Activated CD4-positive, alpha-beta T cell treated with anti-CD3 and anti-CD28 coated beads, Interleukin-2, amount 50 U/mL, for 16 hours (primary cell): ENCODE measurements around the gene ZNF775.

ENCODE experiments used
- DNase-seq: peaks from one replicate; pipeline ENCODE4 v3.0.0-alpha.2; 2020

The ZNF775 gene

GRCh38 chr7:150351587-150352194, 27.4 kb upstream of the ZNF775 start:
- no peak for DNase-seq

DNA sequence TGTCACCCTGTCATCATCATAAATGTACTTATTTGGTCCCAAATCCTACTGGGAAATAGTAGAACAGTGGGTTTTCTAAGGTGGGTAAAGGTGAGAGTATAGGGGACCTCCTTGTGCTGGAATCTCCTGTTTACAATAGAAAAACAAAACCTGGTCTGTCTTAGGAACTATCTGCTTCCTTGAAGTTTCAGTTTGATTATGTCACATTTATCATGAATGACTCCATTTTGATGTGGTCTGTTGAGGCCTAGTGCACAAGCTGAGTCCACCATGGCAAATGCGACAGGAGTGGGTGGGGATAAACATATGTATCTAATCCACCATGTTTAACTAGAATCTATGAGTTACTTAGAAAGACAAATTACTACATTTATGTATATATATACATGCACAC, 23.5 kb upstream of the ZNF775 start:
- DNase-seq, result no peak

GRCh38 chr7:150356265-150356897, 22.7 kb upstream of the ZNF775 start:
- DNase-seq, result peak; percentile 43

DNA sequence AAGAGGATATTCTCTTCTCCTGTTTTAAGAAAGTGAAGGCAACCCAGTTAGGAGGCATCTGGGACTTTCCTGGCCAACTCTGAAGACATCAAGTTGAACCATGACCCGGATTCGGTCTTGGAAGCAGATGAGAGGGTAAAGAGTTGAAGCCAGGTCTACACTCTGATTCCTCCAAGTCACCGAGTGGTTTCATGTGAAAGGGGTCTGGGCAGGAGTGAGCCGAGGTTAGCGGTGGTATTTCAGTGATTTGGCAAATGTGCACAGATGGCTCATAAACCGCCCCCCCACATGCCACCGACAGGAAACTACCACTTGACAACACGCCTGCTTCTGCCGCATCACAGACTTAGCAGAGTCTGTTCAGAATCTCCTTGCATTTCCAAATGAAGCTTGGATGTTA, 21.9 kb upstream of the ZNF775 start:
- peak; percentile 50 for DNase-seq

DNA sequence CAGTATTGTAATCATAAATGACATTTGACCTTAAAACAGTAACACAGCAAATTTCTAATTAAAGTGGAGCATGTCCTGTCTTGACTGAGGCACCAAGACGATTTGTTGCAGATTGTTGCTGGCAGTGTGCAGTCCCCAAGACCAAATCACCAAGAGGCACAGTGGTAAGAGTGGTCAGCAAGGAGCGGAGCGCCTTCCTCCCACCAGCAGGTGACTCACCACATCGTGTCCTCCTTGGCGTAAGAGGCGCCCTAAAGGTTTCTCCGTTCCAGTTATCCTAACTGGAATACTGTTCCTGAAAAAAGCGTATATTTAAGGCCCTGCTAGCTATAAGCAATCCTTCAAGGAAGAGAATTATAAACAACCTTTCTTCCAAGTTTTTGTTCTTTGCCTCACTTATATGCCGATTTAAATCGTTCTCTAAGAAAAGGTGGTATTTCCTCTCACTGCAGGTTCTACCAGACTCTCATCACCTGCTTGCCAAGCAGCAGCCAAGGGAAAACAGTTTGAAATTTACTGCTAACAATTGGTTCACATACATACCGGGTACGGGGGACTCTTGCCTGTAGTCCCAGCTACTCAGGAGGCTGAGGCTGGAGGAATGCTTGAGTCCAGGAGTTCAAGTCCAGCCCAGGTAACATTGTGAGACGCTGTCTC, 21.2 kb upstream of the ZNF775 start:
- DNase-seq, result no peak

GRCh38 chr7:150358433-150358832, 20.7 kb upstream of the ZNF775 start:
- DNase-seq, result peak; percentile 7

GRCh38 chr7:150358988-150359621, 20.0 kb upstream of the ZNF775 start:
- no peak for DNase-seq

DNA sequence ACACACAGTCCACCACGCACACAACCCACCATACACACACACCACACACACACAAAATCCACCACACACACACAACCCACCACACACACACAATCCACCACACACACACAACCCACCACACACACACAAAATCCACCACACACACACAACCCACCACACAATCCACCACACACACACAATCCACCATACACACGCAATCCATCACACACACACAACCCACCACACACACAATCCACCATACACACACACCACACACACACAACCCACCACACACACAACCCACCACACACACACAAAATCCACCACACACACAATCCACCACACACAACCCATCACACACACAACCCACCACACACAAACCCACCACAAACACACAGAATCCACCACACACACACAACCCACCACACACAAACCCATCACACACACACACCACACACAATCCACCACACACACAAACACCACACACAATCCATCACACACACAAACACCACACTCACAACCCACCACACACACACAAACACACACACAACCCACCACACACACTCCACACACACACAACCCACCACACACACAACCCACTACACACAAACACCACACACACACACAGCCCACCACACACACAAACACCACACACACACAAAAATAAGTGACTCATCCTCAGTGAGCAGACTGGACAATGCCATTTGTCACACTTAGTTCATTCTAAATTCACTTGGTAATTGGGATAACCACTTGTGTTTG, 19.3 kb upstream of the ZNF775 start:
- no peak for DNase-seq

- no peak for DNase-seq
These were observed 18.6 kb upstream of the ZNF775 start for GRCh38 chr7:150360363-150361058.

DNA sequence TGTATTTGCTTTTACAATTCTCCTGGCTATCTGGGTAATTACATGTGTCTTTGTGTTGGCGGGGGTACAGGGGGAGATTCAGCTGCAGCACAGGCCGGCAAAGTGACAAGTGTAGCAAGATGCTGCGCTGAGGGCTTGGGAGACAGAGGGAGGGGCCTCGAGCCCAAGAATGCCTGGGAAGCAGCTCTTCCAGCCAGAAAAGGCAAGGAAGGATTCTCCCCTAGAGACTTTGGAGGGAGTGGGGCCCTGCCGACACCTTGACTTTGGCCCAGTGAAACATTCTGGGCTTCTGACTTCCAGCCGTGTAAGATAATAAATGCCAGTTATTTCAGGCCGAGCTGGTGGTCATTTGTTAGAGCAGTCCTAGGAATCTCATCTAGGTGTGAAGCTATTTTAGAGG, 17.7 kb upstream of the ZNF775 start:
- no peak for DNase-seq

DNA sequence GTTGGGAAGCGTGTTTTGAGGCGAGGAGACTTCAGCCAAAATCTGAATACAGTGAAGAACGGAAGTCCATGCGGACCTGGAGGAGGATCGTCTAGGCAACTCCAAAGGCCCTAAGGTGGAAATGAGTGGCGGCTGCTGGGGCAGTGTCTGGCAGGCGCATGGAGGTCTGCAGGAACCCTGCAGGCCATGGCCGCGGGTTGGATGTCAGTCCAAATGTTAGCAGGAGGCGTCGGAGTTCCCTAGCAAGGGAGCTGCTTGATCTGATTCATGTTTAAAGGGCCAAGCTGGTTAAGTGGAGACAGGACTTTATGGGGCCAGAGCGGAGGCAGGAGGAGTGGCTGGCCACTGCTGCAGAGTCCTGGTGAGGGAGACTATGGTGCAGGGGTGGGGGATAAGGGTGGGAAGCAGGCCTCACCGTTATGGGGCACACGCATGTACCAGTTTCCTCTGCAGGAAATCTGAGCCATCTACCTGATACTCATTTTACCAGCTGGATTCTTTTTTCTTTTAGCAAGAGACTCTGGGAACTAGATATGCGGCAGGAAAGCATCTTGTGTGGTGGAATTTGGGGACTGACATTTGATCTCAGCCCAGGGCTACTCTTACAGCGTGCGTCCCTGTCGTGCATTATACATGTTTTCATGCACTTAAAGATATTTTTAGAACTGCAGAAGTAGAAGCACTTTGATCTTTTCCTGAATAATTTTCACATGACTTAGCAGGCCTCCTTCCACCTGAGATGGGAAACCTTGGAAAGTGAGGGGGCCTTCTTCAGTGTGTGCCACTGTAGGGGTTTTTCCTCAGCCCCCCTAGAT, 17.1 kb upstream of the ZNF775 start:
- DNase-seq, result no peak

GRCh38 chr7:150363370-150363769, 15.8 kb upstream of the ZNF775 start:
- DNase-seq, result no peak

- peak; percentile 30 for DNase-seq
These were observed 15.3 kb upstream of the ZNF775 start for GRCh38 chr7:150363872-150364271.

DNA sequence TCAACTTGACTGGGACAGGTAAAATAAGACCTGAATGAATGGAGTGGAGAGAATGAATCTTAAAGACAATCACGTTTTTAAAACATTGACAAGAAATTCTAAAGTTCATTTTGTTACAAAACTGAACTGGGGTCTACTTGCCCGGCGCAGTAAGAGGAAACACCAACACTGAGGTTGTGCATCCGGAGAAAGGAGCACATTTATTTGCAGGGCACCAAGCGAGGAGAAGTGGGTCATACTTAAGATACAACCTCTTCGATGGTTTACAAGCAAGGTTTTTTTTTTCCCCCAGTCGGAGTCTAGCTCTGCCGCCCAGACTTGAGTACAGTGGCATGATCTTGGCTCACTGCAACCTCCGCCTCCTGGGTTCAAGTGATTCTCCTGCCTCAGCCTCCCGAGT, 13.9 kb upstream of the ZNF775 start:
- DNase-seq, result no peak

- DNase-seq, result no peak
These were observed 13.3 kb upstream of the ZNF775 start for GRCh38 chr7:150365673-150366398.

DNA sequence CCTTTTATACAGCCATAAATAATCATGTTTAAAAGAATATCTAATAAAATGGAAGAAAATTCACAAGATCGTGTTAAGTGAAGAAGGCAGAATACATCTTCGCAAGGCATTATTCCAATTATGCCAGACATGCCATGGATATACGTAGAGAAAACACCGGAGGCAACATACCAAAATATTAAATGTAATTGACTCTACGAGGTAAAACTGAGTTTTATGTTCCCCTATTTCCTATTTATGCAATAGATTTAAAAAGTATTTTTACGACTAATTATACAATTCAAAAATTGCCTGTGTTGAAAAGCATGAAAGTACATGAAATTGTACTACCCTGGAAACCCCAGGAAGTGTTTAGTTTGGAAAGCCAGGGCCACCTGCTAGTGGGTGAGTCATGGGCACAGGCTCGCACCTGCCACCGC, 11.4 kb upstream of the ZNF775 start:
- DNase-seq, result no peak

- DNase-seq, result peak; percentile 82
These were observed 10.8 kb upstream of the ZNF775 start, which contains the start of gene REPIN1 for GRCh38 chr7:150368096-150368883. Gene REPIN1, plus strand, starts transcription at chr7:150368822. Its CDS starts 890 bp downstream, at chr7:150369712.

GRCh38 chr7:150368884-150369747, 10.0 kb upstream of the ZNF775 start:
- peak; percentile 48 for DNase-seq
